AG04450 (cell line): ENCODE measurements around the gene KIAA0040. TPM values are rescaled to one million over a fixed set of nuclear protein-coding genes. Genes with fewer than 3 reads are reported as not detected.

Experiments used
- polyA plus RNA-seq: library from polyadenylated mRNA; depleted of rRNA; stranded (reverse); fragments of >200 nt; gene quantifications from 2 replicates; pipeline ENCODE4 v1.2.3, GENCODE V29; 2011; rRNA removed

Gene KIAA0040
- polyA plus RNA-seq, 1 experiment: not detected

Other genes with a start within 250 kb of the KIAA0040 start
- gene CACYBP, start 192.8 kb downstream of the KIAA0040 start, polyA plus RNA-seq: 53.8 and 71.2 TPM in 2 replicates
- gene MRPS14, start 169.4 kb downstream of the KIAA0040 start, polyA plus RNA-seq: 37.4 and 40.8 TPM in 2 replicates
- not detected in 2 replicates for gene TNN, start 124.9 kb downstream of the KIAA0040 start, polyA plus RNA-seq